ENCODE data around the gene HDAC5.
"Not testable (repeated sequence)": the region's sequence is repeated elsewhere in the genome, so short reads cannot be mapped to it uniquely, and the experiment has no call there.

The HDAC5 gene

GRCh38 chr17:44110823-44111633 lies 12.4 kb downstream of the HDAC5 start:
- DNase-seq (ENCODE audit: low spot score) = peak; percentile 54

GRCh38 chr17:44110011-44110686 lies 13.3 kb downstream of the HDAC5 start:
- no peak for DNase-seq (ENCODE audit: low spot score)

- DNase-seq (ENCODE audit: low spot score) = no peak
Measured at GRCh38 chr17:44109312-44109630, 14.2 kb downstream of the HDAC5 start.

GRCh38 chr17:44108440-44109311 lies 14.8 kb downstream of the HDAC5 start:
- no peak for DNase-seq (ENCODE audit: low spot score)

DNA sequence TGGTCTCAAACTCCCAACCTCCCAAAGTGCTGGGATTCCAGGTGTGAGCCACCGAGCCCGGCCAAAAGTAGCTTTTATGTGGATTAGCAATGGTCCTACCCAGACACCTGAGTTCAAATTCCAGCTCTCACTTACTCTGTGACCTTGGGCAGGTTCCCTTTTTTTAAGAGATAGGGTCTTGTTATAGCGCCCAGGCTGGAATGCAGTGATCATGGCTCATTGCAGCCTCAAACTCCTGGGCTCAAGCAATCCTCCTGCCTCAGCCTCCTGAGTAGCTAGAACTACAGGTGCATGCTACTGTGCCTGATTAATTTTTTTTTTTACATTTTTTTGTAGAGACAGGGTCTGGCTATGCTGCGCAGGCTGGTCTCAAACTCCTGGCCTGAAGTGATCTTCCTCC lies 16.6 kb downstream of the HDAC5 start:
- no peak for DNase-seq (ENCODE audit: low spot score)

- no peak for DNase-seq (ENCODE audit: low spot score)
Measured at GRCh38 chr17:44105941-44106340, 17.5 kb downstream of the HDAC5 start.

- DNase-seq (ENCODE audit: low spot score) = no peak
Measured at GRCh38 chr17:44105483-44105882, 18.0 kb downstream of the HDAC5 start.

DNA sequence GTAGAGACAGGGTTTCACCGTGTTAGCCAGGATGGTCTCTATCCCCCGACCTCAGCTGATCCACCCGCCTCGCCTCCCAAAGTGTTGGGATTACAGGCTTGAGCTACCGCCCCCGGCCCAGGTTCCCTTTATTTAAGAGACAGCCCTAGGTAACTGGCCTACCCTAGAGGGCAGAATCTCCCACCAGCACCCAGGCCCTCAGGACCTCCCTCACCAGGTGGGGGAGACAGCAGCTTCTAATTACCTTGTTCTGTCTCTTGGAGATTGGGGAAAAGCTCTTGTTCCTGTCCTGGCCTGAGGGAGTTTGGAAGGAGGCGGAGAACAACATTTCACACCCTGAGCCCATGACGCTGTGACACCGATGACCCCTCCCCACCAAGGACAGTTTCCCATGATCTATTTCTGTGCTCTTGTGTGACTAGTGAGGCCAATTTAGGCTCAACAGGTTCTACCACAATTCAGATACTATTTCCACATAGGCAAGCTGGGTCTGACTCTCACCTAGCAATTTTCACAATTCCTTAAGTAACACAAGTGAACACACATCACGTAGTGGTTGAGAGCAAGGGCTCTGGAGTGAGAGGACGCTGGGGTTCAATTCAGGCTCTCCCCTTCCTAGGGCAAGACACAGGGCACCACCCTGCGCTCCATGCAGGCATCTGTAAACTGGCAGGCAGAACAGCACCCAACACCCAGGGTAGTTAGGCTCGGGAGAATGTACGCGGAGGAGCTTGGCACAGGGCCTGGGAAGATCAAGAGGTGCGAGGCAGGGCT lies 20.4 kb downstream of the HDAC5 start:
- DNase-seq (ENCODE audit: low spot score) = no peak

DNA sequence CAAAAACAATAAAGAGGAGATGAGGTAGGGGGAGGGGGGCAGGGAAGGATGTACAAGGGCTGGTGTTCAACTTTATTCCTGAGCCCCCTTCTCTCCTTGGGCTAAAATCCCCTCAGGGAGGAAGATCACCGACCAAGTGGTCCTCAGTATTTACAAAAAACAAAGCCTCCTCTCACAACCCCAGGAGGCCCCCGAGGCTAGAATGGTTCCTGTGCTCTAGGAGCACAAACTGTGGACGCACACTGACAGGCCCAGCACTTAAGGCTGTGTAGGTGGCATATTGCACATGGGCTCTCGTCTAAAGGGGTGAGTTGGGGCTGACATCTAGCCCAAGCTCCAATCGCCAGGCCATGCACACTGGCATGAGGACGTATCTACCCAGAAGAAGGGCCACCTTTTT lies 21.6 kb downstream of the HDAC5 start:
- not testable (repeated sequence) for DNase-seq (ENCODE audit: low spot score)

GRCh38 chr17:44097110-44097958 lies 26.1 kb downstream of the HDAC5 start:
- DNase-seq (ENCODE audit: low spot score) = no peak

DNA sequence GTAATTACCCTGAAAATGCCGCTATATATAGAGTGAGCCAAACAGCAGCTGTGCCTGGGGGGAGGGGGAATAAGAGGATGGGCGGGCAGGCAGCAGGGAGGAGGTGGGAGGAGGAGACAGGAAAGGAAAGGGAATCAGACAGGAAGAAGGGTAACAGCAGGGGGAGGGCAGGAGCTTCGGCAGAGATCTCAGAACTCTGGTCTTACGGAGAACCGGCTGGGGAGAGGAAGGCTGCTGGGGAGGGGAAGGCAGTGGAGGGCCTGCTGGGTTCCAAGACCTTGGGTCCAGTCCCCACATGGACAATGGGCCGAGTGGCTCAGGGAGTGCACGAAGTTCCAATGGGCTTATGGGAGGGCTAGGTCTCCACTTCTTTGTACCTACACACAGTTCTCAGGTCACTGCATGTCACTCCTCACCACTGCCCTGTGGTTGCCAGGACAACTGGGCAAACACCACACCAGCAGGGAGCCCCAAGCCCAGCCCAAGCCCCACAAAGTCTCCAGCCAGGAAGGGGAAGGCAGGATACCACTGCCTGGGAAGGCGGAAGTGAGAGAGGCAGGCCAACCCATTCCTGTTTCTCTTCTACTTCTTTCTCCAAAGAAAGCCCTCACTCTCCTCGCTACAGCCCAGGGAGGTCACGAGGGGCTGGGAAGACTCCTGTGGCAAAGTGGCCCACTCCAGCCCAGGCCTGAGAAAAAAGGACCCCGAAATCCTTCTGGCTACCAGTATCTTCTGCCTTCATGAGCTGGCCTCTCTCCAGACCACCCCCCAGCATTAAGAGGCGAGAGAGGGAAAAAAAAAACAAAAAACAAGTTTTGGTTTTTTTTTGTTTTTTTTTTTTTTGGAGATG lies 27.6 kb downstream of the HDAC5 start:
- no peak for DNase-seq (ENCODE audit: low spot score)

GRCh38 chr17:44095388-44095646 lies 28.1 kb downstream of the HDAC5 start:
- no peak for DNase-seq (ENCODE audit: low spot score)

DNA sequence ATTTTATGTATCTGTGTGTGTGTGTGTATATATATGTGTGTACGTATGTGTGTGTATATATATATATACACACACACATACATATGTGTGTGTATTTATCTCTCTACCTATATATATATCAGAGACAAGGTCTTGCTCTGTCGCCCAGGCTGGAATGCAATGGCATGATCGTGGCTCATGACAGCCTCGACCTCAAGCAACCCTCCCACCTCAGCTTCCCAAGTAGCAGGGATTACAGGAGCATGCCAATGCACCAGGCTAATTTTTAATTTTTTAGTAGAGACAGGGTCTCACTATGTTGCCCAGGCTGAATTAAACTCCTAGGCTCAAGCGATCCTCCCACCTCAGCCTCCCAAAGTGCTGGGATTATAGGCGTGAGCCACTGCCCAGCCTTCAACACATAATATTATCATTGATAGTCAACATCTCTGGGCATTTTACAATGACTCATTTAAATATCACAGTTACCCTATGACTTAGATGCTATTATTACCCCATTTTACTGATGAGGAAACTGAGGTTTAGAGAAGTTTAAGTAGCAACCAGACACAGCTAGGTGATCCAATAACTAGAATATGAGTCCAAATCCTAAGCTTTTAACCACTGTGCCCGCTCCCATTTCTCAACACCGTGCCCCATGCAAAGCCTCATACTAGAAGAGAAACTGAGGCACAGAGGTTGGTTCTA lies 28.6 kb downstream of the HDAC5 start:
- no peak for DNase-seq (ENCODE audit: low spot score)

DNA sequence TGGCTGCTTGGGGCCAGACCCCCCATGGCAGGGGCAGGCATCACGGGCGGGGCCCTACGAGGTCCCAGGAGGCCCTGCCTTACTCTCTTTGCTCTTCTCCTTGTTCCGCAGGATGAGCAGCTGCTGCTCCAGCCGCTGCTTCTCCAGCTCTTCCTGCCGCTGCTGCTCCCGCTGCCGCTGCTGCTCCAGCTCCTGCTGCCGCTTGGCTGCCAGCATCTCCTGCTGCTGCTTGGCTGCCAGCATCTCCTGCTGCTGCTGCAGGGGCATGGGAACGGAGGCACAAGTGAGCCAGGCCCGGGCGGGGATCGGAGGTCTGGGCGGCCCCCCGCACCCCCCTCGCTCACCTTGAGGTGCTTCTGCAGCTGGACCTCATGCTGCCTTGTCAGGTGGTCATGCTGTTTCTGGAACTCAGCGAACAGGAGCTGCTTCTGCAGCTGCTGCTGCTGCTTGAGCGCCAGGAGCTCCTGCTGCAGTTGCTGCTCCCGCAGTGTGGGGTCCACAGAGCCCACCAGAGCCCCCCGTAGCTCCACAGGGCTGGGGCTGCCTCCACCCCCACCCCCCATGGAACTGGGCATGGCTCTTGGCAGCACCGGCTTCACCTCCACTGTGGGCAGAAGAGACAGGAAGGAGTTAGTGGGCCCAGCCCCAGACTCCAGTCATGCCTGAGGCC lies 30.1 kb downstream of the HDAC5 start:
- DNase-seq (ENCODE audit: low spot score) = no peak

GRCh38 chr17:44092051-44092450 lies 31.4 kb downstream of the HDAC5 start:
- DNase-seq (ENCODE audit: low spot score) = no peak

GRCh38 chr17:44091200-44091997 lies 32.0 kb downstream of the HDAC5 start:
- no peak for DNase-seq (ENCODE audit: low spot score)

DNA sequence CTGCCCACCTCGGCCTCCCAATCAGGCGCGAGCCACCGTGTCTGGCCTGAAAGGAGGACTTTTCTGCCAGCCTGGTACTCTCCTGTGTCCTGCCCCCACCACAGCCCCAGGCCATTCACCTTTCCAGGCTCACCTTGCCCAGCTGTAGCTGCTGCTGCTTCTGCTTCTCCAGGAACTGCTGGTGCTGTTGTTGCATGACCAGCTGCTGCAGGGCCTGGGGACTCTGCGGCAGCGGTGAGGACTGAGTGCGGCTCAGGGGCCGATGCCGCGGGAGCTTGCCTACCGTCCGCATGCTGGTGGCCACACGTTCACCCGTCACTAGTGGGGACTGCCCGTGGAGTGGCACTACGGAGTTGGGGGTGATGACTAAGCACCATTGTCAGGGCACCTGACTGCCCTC lies 35.2 kb downstream of the HDAC5 start:
- no peak for DNase-seq (ENCODE audit: low spot score)

GRCh38 chr17:44087319-44087718 lies 36.1 kb downstream of the HDAC5 start:
- no peak for DNase-seq (ENCODE audit: low spot score)

Data from germinal center (tissue), 1 donor.